ENCODE data around the gene PTGFRN.

- TF ChIP-seq, protein P1, sequence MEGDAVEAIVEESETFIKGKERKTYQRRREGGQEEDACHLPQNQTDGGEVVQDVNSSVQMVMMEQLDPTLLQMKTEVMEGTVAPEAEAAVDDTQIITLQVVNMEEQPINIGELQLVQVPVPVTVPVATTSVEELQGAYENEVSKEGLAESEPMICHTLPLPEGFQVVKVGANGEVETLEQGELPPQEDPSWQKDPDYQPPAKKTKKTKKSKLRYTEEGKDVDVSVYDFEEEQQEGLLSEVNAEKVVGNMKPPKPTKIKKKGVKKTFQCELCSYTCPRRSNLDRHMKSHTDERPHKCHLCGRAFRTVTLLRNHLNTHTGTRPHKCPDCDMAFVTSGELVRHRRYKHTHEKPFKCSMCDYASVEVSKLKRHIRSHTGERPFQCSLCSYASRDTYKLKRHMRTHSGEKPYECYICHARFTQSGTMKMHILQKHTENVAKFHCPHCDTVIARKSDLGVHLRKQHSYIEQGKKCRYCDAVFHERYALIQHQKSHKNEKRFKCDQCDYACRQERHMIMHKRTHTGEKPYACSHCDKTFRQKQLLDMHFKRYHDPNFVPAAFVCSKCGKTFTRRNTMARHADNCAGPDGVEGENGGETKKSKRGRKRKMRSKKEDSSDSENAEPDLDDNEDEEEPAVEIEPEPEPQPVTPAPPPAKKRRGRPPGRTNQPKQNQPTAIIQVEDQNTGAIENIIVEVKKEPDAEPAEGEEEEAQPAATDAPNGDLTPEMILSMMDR (IDR thresholded peaks at IDR 0.05): no peak
- TF ChIP-seq ZFX (IDR thresholded peaks at IDR 0.05; ENCODE audit: borderline replicate concordance): no peak
Observed at GRCh38 chr1:117022114-117022513, 112.4 kb downstream of the PTGFRN start.

Measured in 22Rv1 (cell line).